Activated T-cell treated with anti-CD3 and anti-CD28 coated beads, Interleukin-2, amount 50 U/mL, for 24 hours (primary cell): ENCODE data around the gene ZNF593OS.

Source experiments
- DNase-seq: peaks from one replicate; pipeline ENCODE4 v3.0.0-alpha.2; 2020
- H3K27ac Mint-ChIP-seq: 2 replicates; pipeline ENCODE4 v1.8.0; 2020; ENCODE audit warnings: mild to moderate bottlenecking, mixed read lengths
- H3K27me3 Mint-ChIP-seq: 2 replicates; pipeline ENCODE4 v1.8.0; 2020; ENCODE audit warnings: mixed read lengths
- H3K36me3 Mint-ChIP-seq: 2 replicates; pipeline ENCODE4 v1.8.0; 2020; ENCODE audit warnings: low read depth, mixed read lengths
- H3K4me1 Mint-ChIP-seq: 2 replicates; pipeline ENCODE4 v1.8.0; 2020; ENCODE audit warnings: low read depth, mixed read lengths
- H3K4me3 Mint-ChIP-seq: 2 replicates; pipeline ENCODE4 v1.8.0; 2020; ENCODE audit warnings: mild to moderate bottlenecking, moderate library complexity, mixed read lengths
- H3K9me3 Mint-ChIP-seq: 2 replicates; pipeline ENCODE4 v1.8.0; 2020; ENCODE audit warnings: mixed read lengths

The ZNF593OS gene

DNA sequence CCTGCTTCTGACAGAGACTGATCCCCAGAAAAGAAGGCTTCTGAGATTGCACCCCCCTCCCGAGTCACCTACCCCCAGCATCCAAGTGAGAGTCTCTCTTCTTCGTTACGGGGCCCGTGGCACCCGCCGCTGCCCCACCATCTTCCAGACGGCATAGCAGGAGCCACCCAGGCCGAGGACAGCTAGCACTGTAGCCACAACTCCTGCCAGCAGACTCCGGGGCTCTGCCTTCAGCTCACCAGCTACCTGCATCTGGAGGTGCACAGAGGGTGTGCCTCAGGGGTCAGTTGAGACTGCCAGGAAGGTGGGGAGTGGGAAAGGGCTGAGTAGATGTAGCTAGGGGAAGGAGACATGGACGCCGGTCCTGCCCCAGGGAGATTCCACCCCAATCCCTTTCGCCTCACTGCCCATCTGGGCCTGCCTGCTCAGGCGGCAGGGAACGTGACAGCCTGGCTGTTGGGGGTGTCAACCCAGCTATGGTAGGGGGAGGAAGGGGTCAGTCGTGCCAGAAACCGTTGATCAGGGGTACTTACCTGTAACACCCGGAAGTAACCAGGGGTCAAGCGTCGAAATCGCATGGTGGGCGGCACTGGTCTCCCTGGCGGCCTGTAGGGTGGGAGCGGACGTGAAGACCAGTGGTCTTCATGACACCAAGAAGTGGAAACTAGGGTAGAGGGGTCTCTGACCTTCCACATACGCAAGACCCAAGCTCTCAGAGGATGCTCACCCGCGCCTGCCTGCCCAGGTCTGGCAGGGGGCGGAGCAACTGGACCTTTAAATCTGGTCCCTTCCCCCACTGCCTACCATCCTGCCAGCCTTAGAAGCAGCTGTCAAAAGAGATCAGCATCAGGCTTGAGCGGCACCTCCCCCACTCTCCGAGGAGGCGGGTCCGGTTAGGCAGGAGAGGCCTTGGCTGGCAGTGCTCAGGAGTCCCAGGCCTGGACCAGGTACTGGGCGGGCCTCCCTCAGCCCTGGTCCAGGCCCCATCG is at the start of gene ZNF593OS:
Gene ZNF593OS (minus strand): TSS at position 749 of the 989 bp plus-strand sequence. CDS start 171 bp downstream, at position 578.
- H3K27ac Mint-ChIP-seq, result peak within 1 kb of the TSS; percentile 64

DNA sequence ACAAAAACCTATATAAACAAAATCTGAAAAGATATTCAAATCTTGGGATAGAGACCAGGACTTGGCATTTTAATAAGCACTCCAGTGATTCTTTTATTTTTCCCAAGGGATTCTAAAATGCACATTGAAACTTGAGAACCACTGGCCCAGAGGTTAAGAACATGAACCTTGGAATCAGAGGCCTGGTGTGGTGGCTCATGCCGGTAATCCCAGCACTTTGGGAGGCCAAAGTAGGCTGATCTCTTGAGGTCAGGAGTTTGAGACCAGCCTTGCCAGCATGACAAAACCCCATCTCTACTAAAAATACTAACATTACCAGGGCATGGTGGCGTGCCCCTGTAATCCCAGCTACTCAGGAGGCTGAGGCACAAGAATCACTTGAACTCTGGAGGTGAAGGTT is 49.5 kb upstream of the ZNF593OS start:
- no peaks in the 10 kb centered on the region for H3K36me3 Mint-ChIP-seq

More for the DNA sequence above, at the start of gene ZNF593OS:
- no peaks in the 10 kb centered on the region for H3K9me3 Mint-ChIP-seq
- peaks cover 12% of the 10 kb centered on the region for H3K4me1 Mint-ChIP-seq
- no peak for DNase-seq
- H3K27me3 Mint-ChIP-seq, result no peaks in the 10 kb centered on the region
- peak within 1 kb of the TSS; percentile 88 for H3K4me3 Mint-ChIP-seq
- peaks cover 31% of the 10 kb centered on the region for H3K36me3 Mint-ChIP-seq

DNA sequence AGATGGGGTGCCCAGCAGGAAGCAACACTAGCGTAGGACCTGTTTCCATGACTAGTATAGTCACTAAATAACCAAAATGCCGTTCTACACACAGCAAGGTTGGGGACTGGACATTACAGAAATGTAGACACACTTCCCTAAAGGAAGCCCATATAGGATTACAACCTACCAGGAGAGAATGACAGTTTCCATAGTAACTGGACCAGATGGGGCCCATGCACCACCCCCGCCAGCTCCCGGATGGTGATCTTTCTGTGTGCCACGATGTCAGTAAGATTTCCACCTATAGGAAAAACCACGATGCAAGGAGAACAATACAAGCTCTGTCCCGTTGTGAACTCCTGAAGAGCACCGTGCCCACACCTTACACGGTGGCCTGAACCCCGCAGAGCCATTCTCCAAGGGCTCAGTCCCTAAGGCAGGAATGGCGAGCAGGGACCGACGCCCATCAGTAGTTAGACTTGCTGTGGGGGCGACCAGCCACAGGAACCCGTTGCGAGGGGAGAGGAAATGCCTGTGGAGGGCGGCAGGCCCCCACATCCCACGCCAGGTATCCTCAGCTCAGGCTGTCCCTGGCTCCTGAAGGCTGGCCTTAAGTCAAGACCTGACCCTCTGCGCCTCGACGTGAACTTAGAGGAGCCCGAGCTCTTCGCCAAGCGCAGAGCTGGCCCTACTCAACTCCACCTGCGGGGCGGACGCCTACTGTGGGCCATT is 48.7 kb upstream of the ZNF593OS start:
- peaks cover 11% of the 10 kb centered on the region for H3K27me3 Mint-ChIP-seq
- H3K36me3 Mint-ChIP-seq, result no peaks in the 10 kb centered on the region
- no peak for DNase-seq
- H3K9me3 Mint-ChIP-seq, result no peaks in the 10 kb centered on the region
- no peak overlapping the region for H3K27ac Mint-ChIP-seq
- peaks cover 6% of the 10 kb centered on the region for H3K4me1 Mint-ChIP-seq
- H3K4me3 Mint-ChIP-seq, result no peak overlapping the region

More for the DNA sequence above, 49.5 kb upstream of the ZNF593OS start:
- DNase-seq, result no peak
- H3K9me3 Mint-ChIP-seq, result no peaks in the 10 kb centered on the region
- no peak overlapping the region for H3K4me3 Mint-ChIP-seq
- H3K4me1 Mint-ChIP-seq, result peaks cover 13% of the 10 kb centered on the region
- no peak overlapping the region for H3K27ac Mint-ChIP-seq
- peaks cover 19% of the 10 kb centered on the region for H3K27me3 Mint-ChIP-seq

DNA sequence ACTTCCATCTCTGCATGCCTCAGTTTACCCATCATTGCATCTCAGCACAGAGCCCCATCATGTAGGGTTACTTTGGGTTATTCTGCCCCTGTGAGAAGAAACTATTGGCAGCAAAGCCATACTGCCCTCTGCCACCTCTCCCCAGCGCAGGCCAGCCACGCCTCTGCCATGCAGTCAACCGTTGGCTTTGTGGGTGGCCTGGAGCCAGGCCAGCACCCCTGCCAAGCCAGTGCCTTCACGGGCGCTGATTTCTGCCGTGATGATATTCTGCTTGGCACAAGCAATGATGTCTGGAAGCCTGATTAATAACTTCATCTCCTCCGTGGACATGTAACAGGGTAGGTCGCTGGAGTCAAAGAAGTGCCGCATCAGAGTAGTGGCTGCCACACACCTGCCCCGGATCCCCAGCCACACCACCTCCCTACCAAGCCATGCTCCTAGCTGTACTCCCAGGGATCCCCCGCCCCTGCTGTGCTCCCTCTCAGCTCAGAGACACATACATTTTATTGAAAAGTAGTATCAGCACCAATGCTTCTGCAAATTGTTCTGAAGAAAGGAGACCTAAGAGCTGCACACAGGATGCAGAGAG is 47.4 kb upstream of the ZNF593OS start:
- H3K9me3 Mint-ChIP-seq, result no peaks in the 10 kb centered on the region
- H3K4me3 Mint-ChIP-seq, result no peak overlapping the region
- no peaks in the 10 kb centered on the region for H3K27me3 Mint-ChIP-seq
- no peaks in the 10 kb centered on the region for H3K4me1 Mint-ChIP-seq
- DNase-seq, result no peak
- no peaks in the 10 kb centered on the region for H3K36me3 Mint-ChIP-seq
- H3K27ac Mint-ChIP-seq, result no peak overlapping the region

DNA sequence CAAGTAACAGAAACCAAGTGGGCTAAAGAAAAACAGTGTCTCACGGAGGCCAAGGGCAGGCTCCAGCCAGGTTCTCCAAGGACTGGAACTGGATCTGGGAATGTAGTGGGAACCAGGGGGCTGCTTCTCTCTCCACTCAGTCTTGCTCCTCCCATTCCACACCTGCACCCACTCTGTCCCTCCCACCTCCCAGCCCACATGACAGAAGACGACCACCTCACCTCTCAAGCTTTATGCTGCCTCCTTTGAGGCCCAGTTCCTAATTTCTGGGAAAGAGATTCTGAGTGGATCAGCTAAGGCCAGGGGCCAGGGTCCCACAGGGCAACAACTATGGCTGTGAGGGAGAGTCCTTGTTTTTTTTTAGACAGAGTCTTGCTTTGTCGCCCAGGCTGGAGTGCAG is 43.6 kb upstream of the ZNF593OS start:
- no peak overlapping the region for H3K4me3 Mint-ChIP-seq
- no peak overlapping the region for H3K27ac Mint-ChIP-seq
- no peak for DNase-seq
- no peaks in the 10 kb centered on the region for H3K9me3 Mint-ChIP-seq
- H3K36me3 Mint-ChIP-seq, result no peaks in the 10 kb centered on the region
- no peaks in the 10 kb centered on the region for H3K4me1 Mint-ChIP-seq
- no peaks in the 10 kb centered on the region for H3K27me3 Mint-ChIP-seq

DNA sequence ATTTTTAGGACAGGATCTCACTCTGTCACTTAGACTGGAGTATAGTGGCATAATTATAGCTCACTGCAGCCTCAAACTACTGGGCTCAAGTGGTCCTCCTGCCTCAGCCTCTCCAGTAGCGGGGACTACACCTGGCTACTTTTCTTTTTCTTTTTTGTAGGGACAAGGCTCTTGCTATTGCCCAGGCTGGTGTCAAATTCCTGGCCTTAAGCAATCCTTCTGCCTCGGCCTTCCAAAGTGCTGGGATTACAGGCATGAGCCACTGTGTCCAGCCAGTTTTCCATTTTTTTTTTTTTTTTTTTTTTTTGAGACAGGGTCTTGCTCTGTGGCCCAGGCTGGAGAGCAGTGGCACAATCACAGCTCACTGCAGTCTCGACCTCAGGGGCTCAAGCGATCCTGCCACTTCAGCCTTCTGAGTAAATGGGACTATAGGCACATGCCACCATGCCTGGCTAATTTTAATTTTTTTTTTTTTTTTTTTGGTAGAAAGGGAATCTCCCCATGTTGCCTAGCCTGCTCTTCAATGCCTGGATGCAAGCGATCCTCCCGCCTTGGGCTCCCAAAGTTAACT is 41.8 kb upstream of the ZNF593OS start:
- Mint-ChIP-seq H3K9me3 (no peaks in the 10 kb centered on the region), H3K27ac (no peak overlapping the region), H3K4me1 (no peaks in the 10 kb centered on the region), H3K27me3 (no peaks in the 10 kb centered on the region), H3K36me3 (no peaks in the 10 kb centered on the region), H3K4me3 (no peak overlapping the region)
- DNase-seq, result no peak

DNA sequence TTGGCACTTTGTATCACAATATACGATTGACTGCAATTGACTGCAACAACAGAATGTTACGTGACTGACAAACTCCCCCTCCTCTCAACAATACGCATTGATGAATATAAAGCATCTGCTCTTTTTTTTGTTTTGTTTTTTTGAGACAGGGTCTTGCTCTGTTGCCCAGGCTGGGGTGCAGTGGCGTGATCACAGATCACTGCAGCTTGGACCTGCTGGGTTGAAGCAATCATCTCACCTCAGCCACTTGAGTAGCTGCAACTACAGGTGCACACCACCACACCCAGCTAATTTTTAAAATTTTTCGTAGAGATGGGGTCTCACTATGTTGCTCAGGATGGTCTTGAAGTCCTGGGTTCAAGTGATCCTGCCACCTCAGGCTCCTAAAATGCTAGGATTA is 41.1 kb upstream of the ZNF593OS start:
- H3K4me3 Mint-ChIP-seq, result no peak overlapping the region

DNA sequence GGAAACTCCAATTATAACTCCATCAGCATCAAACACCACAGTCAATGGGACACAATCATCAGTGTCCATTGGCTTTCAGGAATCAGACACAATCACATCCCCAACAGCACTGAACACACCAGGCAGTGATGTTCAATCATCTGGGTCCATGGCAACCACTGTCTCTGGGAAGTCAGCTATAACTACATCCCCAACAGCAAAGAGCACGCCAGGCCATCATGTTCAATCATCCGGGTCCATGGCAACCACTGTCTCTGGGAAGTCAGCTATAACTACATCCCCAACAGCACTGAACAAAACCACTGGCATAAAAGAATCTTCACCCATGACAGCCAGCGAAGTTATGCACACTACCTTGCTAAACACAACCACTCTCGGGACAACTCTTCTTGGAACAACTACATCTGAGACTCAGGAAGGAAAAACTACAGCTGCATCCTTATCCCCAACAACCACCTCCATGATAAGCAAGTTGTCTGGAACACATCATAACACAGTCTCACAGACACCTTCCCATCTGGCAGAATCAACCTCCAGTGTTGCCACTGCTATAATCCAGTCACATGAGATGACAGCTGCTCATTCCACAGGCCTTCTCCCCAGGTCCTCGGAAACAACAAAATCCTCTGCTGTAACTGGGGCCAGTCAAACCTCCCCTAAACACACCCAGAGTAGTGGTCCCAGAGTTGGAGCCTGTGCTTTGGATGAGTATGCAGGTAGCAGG is 38.7 kb upstream of the ZNF593OS start:
- Mint-ChIP-seq H3K27ac (no peak overlapping the region), H3K27me3 (no peaks in the 10 kb centered on the region)

More for the DNA sequence above, 41.1 kb upstream of the ZNF593OS start:
- no peaks in the 10 kb centered on the region for H3K4me1 Mint-ChIP-seq
- H3K27ac Mint-ChIP-seq, result no peak overlapping the region
- no peaks in the 10 kb centered on the region for H3K36me3 Mint-ChIP-seq
- H3K9me3 Mint-ChIP-seq, result no peaks in the 10 kb centered on the region
- DNase-seq, result no peak
- H3K27me3 Mint-ChIP-seq, result no peaks in the 10 kb centered on the region

DNA sequence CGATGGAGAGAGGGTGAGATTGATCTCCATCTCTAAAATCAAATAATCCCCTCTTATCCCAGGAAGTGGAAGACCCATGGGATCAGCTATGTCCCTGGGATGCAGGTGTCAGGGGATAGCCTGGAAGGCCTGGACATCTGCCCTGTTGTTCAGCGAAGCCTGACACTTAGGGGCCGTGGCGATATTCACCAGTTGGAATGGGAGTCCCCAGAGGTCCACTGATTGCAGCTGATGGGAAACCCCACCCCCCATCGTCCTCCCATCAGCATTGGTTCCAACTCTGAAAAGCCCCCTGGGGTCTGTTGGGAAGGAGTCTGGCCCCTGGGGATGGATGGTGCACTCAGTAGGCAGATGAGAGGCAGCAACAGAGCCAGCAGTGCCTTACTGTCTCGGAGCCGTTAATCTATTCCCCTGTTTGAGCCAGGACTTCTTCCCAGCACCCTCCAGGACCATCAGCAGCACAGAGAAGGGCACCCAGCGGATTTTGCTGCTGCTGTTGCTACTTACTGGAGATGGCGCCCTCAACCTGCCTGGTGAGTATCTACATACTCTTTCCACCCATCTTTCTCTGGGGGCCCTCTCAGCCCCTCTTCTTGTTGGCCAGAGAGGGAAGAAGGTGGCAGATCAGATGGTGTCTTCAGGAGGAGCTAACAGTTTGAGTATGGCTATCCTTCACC is 32.1 kb upstream of the ZNF593OS start:
- H3K4me1 Mint-ChIP-seq, result peaks cover 29% of the 10 kb centered on the region
- no peak overlapping the region for H3K27ac Mint-ChIP-seq
- H3K27me3 Mint-ChIP-seq, result no peaks in the 10 kb centered on the region

More for the DNA sequence above, 38.7 kb upstream of the ZNF593OS start:
- Mint-ChIP-seq H3K4me1 (no peaks in the 10 kb centered on the region), H3K9me3 (no peaks in the 10 kb centered on the region), H3K36me3 (no peaks in the 10 kb centered on the region), H3K4me3 (no peak overlapping the region)
- no peak for DNase-seq

DNA sequence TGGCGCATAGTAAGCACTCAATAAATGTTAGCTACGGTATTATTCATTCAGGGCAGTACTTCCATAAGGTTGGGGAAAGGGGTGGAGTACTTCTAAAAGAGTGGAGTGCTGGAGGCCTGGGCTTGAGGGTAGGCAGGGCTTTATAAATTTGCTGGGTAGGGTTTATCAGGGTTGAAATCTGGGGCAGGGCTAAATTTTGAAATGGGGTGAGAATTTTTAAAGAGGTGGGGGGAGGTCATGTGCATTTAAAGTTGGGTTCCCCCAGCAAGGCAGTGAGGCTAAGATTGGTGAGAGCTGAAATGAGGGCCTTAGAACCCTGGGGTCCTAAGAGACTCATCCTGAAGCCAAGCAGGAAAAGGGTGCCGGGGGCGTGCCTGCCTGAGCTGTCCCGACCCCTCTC is 28.8 kb upstream of the ZNF593OS start:
- H3K36me3 Mint-ChIP-seq, result no peaks in the 10 kb centered on the region
- no peak for DNase-seq
- no peaks in the 10 kb centered on the region for H3K27me3 Mint-ChIP-seq
- H3K27ac Mint-ChIP-seq, result no peak overlapping the region
- H3K9me3 Mint-ChIP-seq, result no peaks in the 10 kb centered on the region
- peaks cover 29% of the 10 kb centered on the region for H3K4me1 Mint-ChIP-seq
- no peak overlapping the region for H3K4me3 Mint-ChIP-seq

More for the DNA sequence above, 32.1 kb upstream of the ZNF593OS start:
- no peak overlapping the region for H3K4me3 Mint-ChIP-seq
- H3K9me3 Mint-ChIP-seq, result no peaks in the 10 kb centered on the region
- no peaks in the 10 kb centered on the region for H3K36me3 Mint-ChIP-seq
- DNase-seq, result no peak

DNA sequence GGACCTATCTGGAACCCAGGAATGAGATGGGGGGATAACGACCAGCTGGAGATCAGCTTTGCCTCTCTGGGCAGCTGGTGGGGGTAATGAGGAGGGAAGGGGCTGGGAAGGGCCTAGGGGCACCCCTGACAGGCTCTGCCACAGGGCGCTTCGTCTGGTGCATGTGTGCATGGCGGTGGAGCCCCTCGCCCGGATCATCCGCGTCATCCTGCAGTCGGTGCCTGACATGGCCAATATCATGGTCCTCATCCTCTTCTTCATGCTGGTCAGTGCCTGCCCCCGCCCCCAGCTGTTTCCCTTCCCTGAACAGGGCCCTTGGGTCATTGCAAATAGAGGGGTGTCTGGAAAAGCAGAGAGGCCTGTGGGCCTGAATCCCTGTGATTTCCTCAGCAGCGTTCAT is 26.2 kb upstream of the ZNF593OS start:
- Mint-ChIP-seq H3K27me3 (no peaks in the 10 kb centered on the region), H3K4me1 (peaks cover 26% of the 10 kb centered on the region)

DNA sequence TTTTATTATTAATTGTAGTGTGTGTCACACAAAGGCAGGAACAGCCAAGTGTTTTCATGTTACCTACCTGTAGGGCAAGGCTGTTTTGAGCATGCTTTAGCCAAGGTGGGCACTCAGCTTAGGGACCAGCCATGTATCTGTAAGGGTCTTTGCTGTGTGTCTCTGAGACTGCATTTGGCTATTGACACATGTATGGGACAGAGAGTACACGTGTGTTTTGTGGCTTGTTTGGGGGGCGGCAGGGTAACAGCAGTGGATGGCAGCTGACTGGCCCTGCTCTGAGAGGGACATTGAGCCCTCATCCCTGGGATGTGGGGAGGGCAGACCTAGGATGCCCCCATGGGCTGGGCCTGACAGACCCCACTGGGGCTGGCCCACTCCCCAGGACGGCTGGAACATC is 25.7 kb upstream of the ZNF593OS start:
- no peaks in the 10 kb centered on the region for H3K36me3 Mint-ChIP-seq
- H3K4me3 Mint-ChIP-seq, result no peak overlapping the region
- DNase-seq, result no peak
- no peaks in the 10 kb centered on the region for H3K9me3 Mint-ChIP-seq
- H3K27me3 Mint-ChIP-seq, result no peaks in the 10 kb centered on the region
- H3K4me1 Mint-ChIP-seq, result peaks cover 22% of the 10 kb centered on the region
- no peak overlapping the region for H3K27ac Mint-ChIP-seq

More for the DNA sequence above, 26.2 kb upstream of the ZNF593OS start:
- no peaks in the 10 kb centered on the region for H3K36me3 Mint-ChIP-seq
- no peak overlapping the region for H3K27ac Mint-ChIP-seq
- DNase-seq, result no peak
- H3K4me3 Mint-ChIP-seq, result no peak overlapping the region
- H3K9me3 Mint-ChIP-seq, result no peaks in the 10 kb centered on the region

DNA sequence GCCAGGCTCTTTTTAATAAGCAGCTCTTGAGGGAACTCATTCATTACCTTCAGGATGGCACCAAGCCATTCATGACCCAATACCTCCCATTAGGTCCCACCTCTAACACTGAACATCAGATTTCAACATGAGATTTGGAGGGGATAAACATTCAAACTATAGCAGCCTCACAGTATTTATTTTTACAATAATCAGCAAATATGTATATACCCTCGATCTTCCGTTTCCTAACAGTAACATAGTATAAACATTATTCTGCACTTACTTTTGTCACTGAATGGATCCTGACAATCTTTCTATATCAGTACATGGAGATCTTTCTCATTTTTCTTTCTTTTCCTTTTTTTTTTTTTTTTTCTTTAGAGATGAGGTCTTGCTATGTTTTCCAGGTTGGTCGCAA is 24.2 kb upstream of the ZNF593OS start:
- H3K4me3 Mint-ChIP-seq, result no peak overlapping the region
- peaks cover 7% of the 10 kb centered on the region for H3K4me1 Mint-ChIP-seq
- H3K36me3 Mint-ChIP-seq, result no peaks in the 10 kb centered on the region
- H3K9me3 Mint-ChIP-seq, result no peaks in the 10 kb centered on the region
- H3K27me3 Mint-ChIP-seq, result no peaks in the 10 kb centered on the region
- no peak overlapping the region for H3K27ac Mint-ChIP-seq
- DNase-seq, result no peak
